Transverse colon (tissue), 4 donors: ENCODE results near the gene SELENOO. TPM values are rescaled to one million over a fixed set of nuclear protein-coding genes. Genes with fewer than 3 reads are reported as not detected.

Source experiments
- DNase-seq: peaks from one replicate; pipeline ENCODE4 v3.0.0-alpha.2; 2019
- H3K27ac ChIP-seq, 4 donors: fragments of 200-600 bp; sonication (generic); 2 replicates each; pipeline ENCODE4 v1.5.1; 2016 to 2018; ENCODE audit warnings: inconsistent platforms in 4 of 4
- H3K27me3 ChIP-seq: fragments of 200-600 bp; sonication (generic); 2 replicates; pipeline ENCODE4 v1.5.1; 2017; ENCODE audit warnings: inconsistent platforms
- H3K36me3 ChIP-seq, 4 donors: fragments of 200-600 bp; sonication (generic); 2 replicates each; pipeline ENCODE4 v1.5.1; 2017 to 2019; ENCODE audit warnings: inconsistent platforms in 4 of 4
- H3K4me1 ChIP-seq, 4 donors: fragments of 200-600 bp; sonication (generic); 2 replicates each; pipeline ENCODE4 v1.5.1; 2017 to 2020; ENCODE audit warnings: inconsistent platforms in 4 of 4
- H3K4me3 ChIP-seq, 4 donors: fragments of 200-600 bp; sonication (generic); 1 replicate in 1 of 4; 2 replicates in 3 of 4; pipeline versions ENCODE4 v1.5.1 to v1.6.1; 2017 to 2019; ENCODE audit warnings: inconsistent platforms in 4 of 4
- H3K9me3 ChIP-seq, 2 donors: fragments of 200-600 bp; sonication (generic); 2 replicates each; pipeline ENCODE4 v1.5.1; 2017 to 2019; ENCODE audit warnings: inconsistent platforms in 2 of 2
- EP300 ChIP-seq: sonication (generic); formaldehyde crosslinking; IDR thresholded peaks from one replicate; pipeline ENCODE4 v1.6.1; 2017; ENCODE audit warnings: antibody characterized with exemption, low read depth
- POLR2A ChIP-seq: fragments of 450-650 bp; IDR thresholded peaks from one replicate; pipeline ENCODE4 v1.6.1; 2016; ENCODE audit warnings: antibody characterized with exemption, mild to moderate bottlenecking, moderate library complexity
- POLR2AphosphoS5 ChIP-seq, 3 donors: sonication (generic); formaldehyde crosslinking; IDR thresholded peaks; one replicate each; pipeline ENCODE4 v1.6.1; 2016; ENCODE audit warnings: antibody characterized with exemption in 3 of 3
- WGBS, 2 donors: methylation state at CpG; one replicate each; pipeline ENCODE4 v1.1.5; 2018; ENCODE audit warnings: low coverage in 1 of 2; 5-methylcytosine and 5-hydroxymethylcytosine counted together
- in situ Hi-C, 4 donors: fragments of 200-750 bp; cut with MboI; loops; one replicate each; pipeline versions ENCODE4 v1.15.0 to v1.15.1; 2017; ENCODE audit warnings: low sequenced_read_pairs in 3 of 4, low pct_ligation_motif_present in 1 of 4, low pct_unique_long_range_greater_than_20kb in 1 of 4
- intact Hi-C: fragments of 100-400 bp; cut with DNase I; formaldehyde crosslinking; loops from one replicate; pipeline ENCODE4 v1.15.1; 2023; ENCODE audit warnings: low total_unique reads
- total RNA-seq, 4 donors: library from RNA; depleted of rRNA; stranded (reverse); fragments of >200 nt; gene quantifications; one replicate each; pipeline ENCODE4 v1.1.0, GENCODE V29; 2016
- TF ChIP-seq, protein P1 (sequence below), 5 experiments: fragments of 200-600 bp in 3 of 5; fragments of 450-650 bp in 2 of 5; sonication (generic) in 3 of 5; IDR thresholded peaks; 1 replicate in 2 of 5; 2 replicates in 3 of 5; pipeline ENCODE4 v1.5.1; 2016 to 2017; ENCODE audit warnings: antibody characterized with exemption in 5 of 5, inconsistent platforms in 3 of 5, mild to moderate bottlenecking in 2 of 5, moderate library complexity in 1 of 5

Gene SELENOO
- total RNA-seq, 4 donors from 2014 or later = 27.3 to 91.3 (median 35.1) TPM

GRCh38 chr22:50260801-50261614 lies 60.2 kb downstream of the SELENOO start:
- peaks cover 70% of the 10 kb centered on the region for H3K27me3 ChIP-seq
- no peaks in the 10 kb centered on the region for H3K36me3 ChIP-seq
- TF ChIP-seq POLR2A (no peak), EP300 (no peak), POLR2AphosphoS5 (IDR thresholded peaks at IDR 0.05) (no peak)
- TF ChIP-seq, protein P1, sequence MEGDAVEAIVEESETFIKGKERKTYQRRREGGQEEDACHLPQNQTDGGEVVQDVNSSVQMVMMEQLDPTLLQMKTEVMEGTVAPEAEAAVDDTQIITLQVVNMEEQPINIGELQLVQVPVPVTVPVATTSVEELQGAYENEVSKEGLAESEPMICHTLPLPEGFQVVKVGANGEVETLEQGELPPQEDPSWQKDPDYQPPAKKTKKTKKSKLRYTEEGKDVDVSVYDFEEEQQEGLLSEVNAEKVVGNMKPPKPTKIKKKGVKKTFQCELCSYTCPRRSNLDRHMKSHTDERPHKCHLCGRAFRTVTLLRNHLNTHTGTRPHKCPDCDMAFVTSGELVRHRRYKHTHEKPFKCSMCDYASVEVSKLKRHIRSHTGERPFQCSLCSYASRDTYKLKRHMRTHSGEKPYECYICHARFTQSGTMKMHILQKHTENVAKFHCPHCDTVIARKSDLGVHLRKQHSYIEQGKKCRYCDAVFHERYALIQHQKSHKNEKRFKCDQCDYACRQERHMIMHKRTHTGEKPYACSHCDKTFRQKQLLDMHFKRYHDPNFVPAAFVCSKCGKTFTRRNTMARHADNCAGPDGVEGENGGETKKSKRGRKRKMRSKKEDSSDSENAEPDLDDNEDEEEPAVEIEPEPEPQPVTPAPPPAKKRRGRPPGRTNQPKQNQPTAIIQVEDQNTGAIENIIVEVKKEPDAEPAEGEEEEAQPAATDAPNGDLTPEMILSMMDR (IDR thresholded peaks at IDR 0.05) = no peak
- DNase-seq = no peak
- 0% methylated on average over 2 to 13 of the region's 92 CpGs for WGBS, 2 donors
- in situ Hi-C loops = loop anchor here in 1 of 4 donors (10.0 kb wide), 1 partner anchor 234 kb away; no protein-coding TSS in a partner anchor
- intact Hi-C loops = no loop called here
- H3K4me3 ChIP-seq = peak overlapping the region; percentile 4 to 52 (median 24)
- peak overlapping the region; percentile 18 to 41 (median 32) for H3K27ac ChIP-seq
- peaks cover 0 to 17% (median 11%) of the 10 kb centered on the region in 4 donors for H3K4me1 ChIP-seq
- no peaks in the 10 kb centered on the region for H3K9me3 ChIP-seq

- Histone ChIP-seq H3K4me3 (peak within 1 kb of the TSS; percentile 4 to 52 (median 24)), H3K27ac (peak within 1 kb of the TSS; percentile 18 to 41 (median 32)), H3K4me1 (peaks cover 0 to 18% (median 11%) of the 10 kb centered on the region in 4 donors), H3K36me3 (no peaks in the 10 kb centered on the region), H3K27me3 (peaks cover 70% of the 10 kb centered on the region), H3K9me3 (no peaks in the 10 kb centered on the region)
- in situ Hi-C loops (loop anchor here in 1 of 4 donors (10.0 kb wide), 1 partner anchor 233 kb away; no protein-coding TSS in a partner anchor), intact Hi-C loops (no loop called here)
- TF ChIP-seq POLR2A = no peak
- TF ChIP-seq EP300 = no peak
- TF ChIP-seq, protein P1 (IDR thresholded peaks at IDR 0.05) = no peak
- TF ChIP-seq POLR2AphosphoS5 (IDR thresholded peaks at IDR 0.05) = no peak
- no peak for DNase-seq
- whole genome bisulfite sequencing, 2 donors = 15 to 18% methylated on average over 3 to 10 of the region's 61 CpGs
These were observed 61.0 kb downstream of the SELENOO start, which contains the start of gene MAPK12 for GRCh38 chr22:50261615-50262459. MAPK12 (minus strand) TSS chr22:50261683; CDS start chr22:50261509, 174 bp downstream.

DNA sequence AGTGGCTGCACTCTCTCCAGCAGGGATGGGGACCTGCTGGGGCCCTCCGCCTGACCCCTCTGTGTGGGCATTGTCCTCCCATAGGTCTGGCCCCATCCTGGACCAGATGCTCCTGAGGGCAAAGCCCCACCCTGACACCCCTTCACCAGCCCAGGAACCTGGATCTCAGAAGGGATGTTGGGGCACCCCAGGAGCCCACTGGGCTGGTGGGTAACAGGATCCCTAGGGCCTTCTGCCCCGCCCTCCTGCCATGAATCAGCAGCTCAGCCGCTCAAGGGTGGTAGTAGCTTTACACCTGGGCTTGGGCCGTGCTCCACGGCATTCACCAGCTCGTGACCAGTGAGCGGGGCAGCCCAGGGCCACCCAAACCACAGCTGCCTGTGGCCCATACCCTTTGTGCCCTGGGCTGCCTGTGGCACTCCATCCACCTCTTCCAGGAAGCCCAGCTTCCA lies 61.7 kb downstream of the SELENOO start:
- no peak for DNase-seq
- intact Hi-C loops (no loop called here), in situ Hi-C loops (loop anchor here in 1 of 4 donors (10.0 kb wide), 1 partner anchor 232 kb away; no protein-coding TSS in a partner anchor)
- H3K4me3 ChIP-seq = no peak overlapping the region
- no peak overlapping the region for H3K27ac ChIP-seq
- 39% methylated on average over 6 of the region's 7 CpGs; no CpG with 5 or more reads in 1 of the 2 donors for WGBS, 2 donors
- peaks cover 0 to 24% (median 16%) of the 10 kb centered on the region in 4 donors for H3K4me1 ChIP-seq
- peaks cover 73% of the 10 kb centered on the region for H3K27me3 ChIP-seq
- no peaks in the 10 kb centered on the region for H3K9me3 ChIP-seq
- TF ChIP-seq, protein P1 (IDR thresholded peaks at IDR 0.05) = no peak
- no peak for TF ChIP-seq POLR2A
- TF ChIP-seq EP300 = no peak
- no peak for TF ChIP-seq POLR2AphosphoS5 (IDR thresholded peaks at IDR 0.05)
- no peaks in the 10 kb centered on the region for H3K36me3 ChIP-seq
